Natural killer cell (primary cell): ENCODE results near the gene TNS2. TPM values are rescaled to one million over a fixed set of nuclear protein-coding genes. Genes with fewer than 3 reads are reported as not detected.

Source experiments
- ATAC-seq, 3 donors: fragments of 150-1000 bp in 2 of 3; fragments of 200-7000 bp in 1 of 3; cut with Tn5 transposase; 1 replicate in 1 of 3; 2 replicates in 2 of 3; pipeline ENCODE4 v1.10.0; 2021; ENCODE audit warnings: mild to moderate bottlenecking in 2 of 3, moderate library complexity in 2 of 3
- DNase-seq, 2 donors: peaks; one replicate each; pipeline versions ENCODE4 v3.0.0 to v3.0.0-alpha.2; 2013 to 2021; ENCODE audit warnings: mixed read lengths in 1 of 2
- H3K27ac ChIP-seq: one replicate; pipeline ENCODE4 v1.5.1; 2013; ENCODE audit warnings: mild to moderate bottlenecking, low read length
- H3K27me3 ChIP-seq: one replicate; pipeline ENCODE4 v1.6.1; 2013; ENCODE audit warnings: low read length; ENCODE audit not compliant: control insufficient read depth, insufficient read depth
- H3K36me3 ChIP-seq: one replicate; pipeline ENCODE4 v1.6.1; 2013; ENCODE audit warnings: low read length; ENCODE audit not compliant: control insufficient read depth, insufficient read depth
- H3K4me1 ChIP-seq: one replicate; pipeline ENCODE4 v1.6.1; 2013; ENCODE audit warnings: low read length; ENCODE audit not compliant: control insufficient read depth, insufficient read depth
- H3K4me3 ChIP-seq: one replicate; pipeline ENCODE4 v1.5.1; 2013; ENCODE audit warnings: low read length
- H3K9me3 ChIP-seq: one replicate; pipeline ENCODE4 v1.6.1; 2013; ENCODE audit warnings: low read length; ENCODE audit not compliant: control insufficient read depth, insufficient read depth
- H3K27ac Mint-ChIP-seq, 2 donors: one replicate each; pipeline ENCODE4 v1.8.0; 2022; ENCODE audit warnings: mild to moderate bottlenecking in 2 of 2, mixed read lengths in 2 of 2, moderate library complexity in 1 of 2
- H3K27me3 Mint-ChIP-seq, 2 donors: one replicate each; pipeline ENCODE4 v1.8.0; 2022; ENCODE audit warnings: low read depth in 2 of 2, mixed read lengths in 2 of 2
- H3K36me3 Mint-ChIP-seq: one replicate; pipeline ENCODE4 v1.8.0; 2022; ENCODE audit warnings: mixed read lengths
- H3K4me1 Mint-ChIP-seq, 2 donors: one replicate each; pipeline ENCODE4 v1.8.0; 2022; ENCODE audit warnings: mixed read lengths in 2 of 2
- H3K4me3 Mint-ChIP-seq: one replicate; pipeline ENCODE4 v1.8.0; 2022; ENCODE audit warnings: mild to moderate bottlenecking, moderate library complexity, mixed read lengths
- H3K9me3 Mint-ChIP-seq, 2 donors: one replicate each; pipeline ENCODE4 v1.8.0; 2022; ENCODE audit warnings: mixed read lengths in 2 of 2
- CTCF ChIP-seq: fragments of 200-600 bp; IDR thresholded peaks from one replicate; pipeline ENCODE4 v1.8.0; 2022; ENCODE audit warnings: antibody characterized with exemption
- WGBS: methylation state at CpG from one replicate; pipeline ENCODE4 v1.1.7; 2013; ENCODE audit warnings: missing lambda C conversion rate; ENCODE audit not compliant: insufficient coverage; 5-methylcytosine and 5-hydroxymethylcytosine counted together
- intact Hi-C: fragments of 100-400 bp; cut with micrococcal nuclease; formaldehyde crosslinking; loops from one replicate; pipeline ENCODE4 v1.14.2; 2022
- total RNA-seq, 4 donors: library from RNA; stranded (reverse); fragments of 120-200 nt in 1 of 4; gene quantifications; one replicate each; pipeline versions ENCODE4 v1.2.3 to v1.2.4, GENCODE V29; 2013 to 2022

Gene TNS2
- total RNA-seq, 3 donors from 2014 or later (not counting 1 experiment from before 2014, with no cell fraction given): 0.95 to 1.8 (median 1.0) TPM

DNA sequence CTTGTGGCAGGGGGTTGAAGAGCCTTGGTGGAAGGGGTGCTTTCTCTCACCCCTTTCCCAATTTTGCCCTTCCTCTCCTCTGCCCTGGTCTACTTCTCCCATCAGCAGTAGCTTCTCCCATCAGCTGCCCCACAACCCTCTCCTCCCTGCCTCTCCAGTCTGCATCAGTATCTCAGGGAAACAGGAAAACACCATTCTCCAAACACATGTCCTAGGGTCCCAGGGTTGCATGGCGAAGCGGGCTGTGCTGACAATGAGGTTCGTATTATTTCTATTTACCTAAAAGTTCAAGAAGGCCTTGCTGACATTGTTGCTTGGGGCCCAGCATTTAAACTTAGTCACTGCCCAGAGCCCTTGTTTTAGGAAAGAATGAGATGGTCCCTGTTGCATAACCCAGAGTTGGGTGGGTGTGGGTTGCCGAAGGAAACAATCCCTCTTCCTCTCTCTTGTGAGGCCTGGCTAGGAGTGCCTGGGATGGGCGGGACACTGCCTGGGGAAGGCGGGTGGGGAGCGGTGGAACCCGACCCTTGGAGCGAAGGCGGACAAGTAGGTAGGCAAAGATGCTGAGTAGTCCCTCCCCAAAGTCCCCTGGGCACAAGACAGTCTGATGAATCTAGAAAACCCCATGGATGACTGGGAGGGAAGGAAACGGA is 46.4 kb downstream of the TNS2 start:
- no peak for TF ChIP-seq CTCF

GRCh38 chr12:53096759-53097158 is 46.9 kb downstream of the TNS2 start:
- WGBS: 77% methylated on average over 8 of the region's 9 CpGs
- intact Hi-C loops: no loop called here
- H3K4me1 ChIP-seq: peaks cover 32% of the 10 kb centered on the region
- H3K36me3 ChIP-seq: no peaks in the 10 kb centered on the region
- Mint-ChIP-seq H3K36me3 (no peaks in the 10 kb centered on the region), H3K9me3 (no peaks in the 10 kb centered on the region), H3K27ac (peak overlapping the region in 1 of 2 donors; percentile 49), H3K4me1 (peaks cover 14 to 29% of the 10 kb centered on the region in 2 donors), H3K4me3 (peak overlapping the region; percentile 89), H3K27me3 (peaks cover 0 to 12% of the 10 kb centered on the region in 2 donors)
- ATAC-seq (no peak), DNase-seq (no peak)
- no peak overlapping the region for H3K4me3 ChIP-seq
- H3K9me3 ChIP-seq: no peaks in the 10 kb centered on the region
- no peak overlapping the region for H3K27ac ChIP-seq
- no peak for TF ChIP-seq CTCF
- peaks cover 3% of the 10 kb centered on the region for H3K27me3 ChIP-seq

More for the DNA sequence above, 46.4 kb downstream of the TNS2 start:
- peaks cover 3% of the 10 kb centered on the region for H3K27me3 ChIP-seq
- H3K9me3 Mint-ChIP-seq: no peaks in the 10 kb centered on the region
- H3K27ac Mint-ChIP-seq: no peak overlapping the region
- H3K9me3 ChIP-seq: no peaks in the 10 kb centered on the region
- H3K36me3 ChIP-seq: no peaks in the 10 kb centered on the region
- 96% methylated on average over 11 of the region's 11 CpGs for WGBS
- no peak for ATAC-seq
- H3K4me3 Mint-ChIP-seq: no peak overlapping the region
- peaks cover 32% of the 10 kb centered on the region for H3K4me1 ChIP-seq
- H3K27ac ChIP-seq: no peak overlapping the region
- peaks cover 0 to 14% of the 10 kb centered on the region in 2 donors for H3K27me3 Mint-ChIP-seq
- peaks cover 14 to 29% of the 10 kb centered on the region in 2 donors for H3K4me1 Mint-ChIP-seq
- H3K4me3 ChIP-seq: no peak overlapping the region
- intact Hi-C loops: no loop called here
- no peak for DNase-seq
- no peaks in the 10 kb centered on the region for H3K36me3 Mint-ChIP-seq

- intact Hi-C loops: no loop called here
- peaks cover 14 to 29% of the 10 kb centered on the region in 2 donors for H3K4me1 Mint-ChIP-seq
- peak overlapping the region in 1 of 2 donors; percentile 49 for H3K27ac Mint-ChIP-seq
- peaks cover 37% of the 10 kb centered on the region for H3K4me1 ChIP-seq
- no peaks in the 10 kb centered on the region for H3K9me3 ChIP-seq
- ATAC-seq: no peak
- no peak for DNase-seq
- H3K36me3 ChIP-seq: no peaks in the 10 kb centered on the region
- H3K27me3 Mint-ChIP-seq: peaks cover 0 to 9% of the 10 kb centered on the region in 2 donors
- H3K36me3 Mint-ChIP-seq: no peaks in the 10 kb centered on the region
- peak overlapping the region; percentile 89 for H3K4me3 Mint-ChIP-seq
- peaks cover 3% of the 10 kb centered on the region for H3K27me3 ChIP-seq
- H3K27ac ChIP-seq: no peak overlapping the region
- H3K9me3 Mint-ChIP-seq: no peaks in the 10 kb centered on the region
- TF ChIP-seq CTCF: no peak
- H3K4me3 ChIP-seq: peak overlapping the region; percentile 43
- 14% methylated on average over 9 of the region's 9 CpGs for WGBS
These were observed 47.3 kb downstream of the TNS2 start for GRCh38 chr12:53097207-53097563.
